HG03097 (cell line): ENCODE data around the gene CPT2.
A peak's percentile ranks its signal among the peaks of the same experiment; 100 is the strongest.

Experiments used
- ATAC-seq: cut with Tn5 transposase; IDR thresholded peaks from one replicate; pipeline ENCODE4 v1.9.1; 2021; ENCODE audit not compliant: unreplicated experiment, low FRiP score

The CPT2 gene

GRCh38 chr1:53196485-53197290 is at the start of gene CPT2:
Gene CPT2, plus strand, starts transcription at chr1:53196824. Its CDS starts 120 bp downstream, at chr1:53196944.
- peak; percentile 93 for ATAC-seq

- no peak for ATAC-seq
These were observed 49.5 kb upstream of the CPT2 start for GRCh38 chr1:53147174-53147573.

- ATAC-seq, result no peak
These were observed 48.5 kb upstream of the CPT2 start for GRCh38 chr1:53148123-53148522.

GRCh38 chr1:53153752-53154151 is 42.9 kb upstream of the CPT2 start:
- no peak for ATAC-seq

- ATAC-seq, result no peak
These were observed 41.7 kb upstream of the CPT2 start for GRCh38 chr1:53154859-53155438.

- no peak for ATAC-seq
These were observed 41.1 kb upstream of the CPT2 start for GRCh38 chr1:53155534-53155933.

- no peak for ATAC-seq
These were observed 40.7 kb upstream of the CPT2 start for GRCh38 chr1:53155945-53156344.

GRCh38 chr1:53156783-53157182 is 39.8 kb upstream of the CPT2 start:
- no peak for ATAC-seq

GRCh38 chr1:53158900-53159299 is 37.7 kb upstream of the CPT2 start:
- ATAC-seq, result no peak

- ATAC-seq, result no peak
These were observed 35.7 kb upstream of the CPT2 start for GRCh38 chr1:53160924-53161378.

GRCh38 chr1:53162621-53163020 is 34.0 kb upstream of the CPT2 start:
- ATAC-seq, result no peak

GRCh38 chr1:53163291-53163768 is 33.3 kb upstream of the CPT2 start:
- ATAC-seq, result no peak

- ATAC-seq, result no peak
These were observed 31.1 kb upstream of the CPT2 start for GRCh38 chr1:53165408-53165961.

GRCh38 chr1:53166366-53166765 is 30.3 kb upstream of the CPT2 start:
- ATAC-seq, result no peak

- ATAC-seq, result no peak
These were observed 29.7 kb upstream of the CPT2 start for GRCh38 chr1:53166912-53167311.

GRCh38 chr1:53172426-53173128 is 24.0 kb upstream of the CPT2 start:
- no peak for ATAC-seq

- no peak for ATAC-seq
These were observed 21.4 kb upstream of the CPT2 start for GRCh38 chr1:53174971-53175913.

GRCh38 chr1:53176452-53177208 is 20.0 kb upstream of the CPT2 start:
- no peak for ATAC-seq

GRCh38 chr1:53180226-53180625 is 16.4 kb upstream of the CPT2 start:
- ATAC-seq, result no peak
